ENCODE measurements around the gene CKAP4. TPM values are rescaled to one million over a fixed set of nuclear protein-coding genes. Genes with fewer than 3 reads are reported as not detected.

Gene CKAP4
- total and polyA plus RNA-seq, 4 donors = 15.3 to 82.6 (median 65.2) TPM

DNA sequence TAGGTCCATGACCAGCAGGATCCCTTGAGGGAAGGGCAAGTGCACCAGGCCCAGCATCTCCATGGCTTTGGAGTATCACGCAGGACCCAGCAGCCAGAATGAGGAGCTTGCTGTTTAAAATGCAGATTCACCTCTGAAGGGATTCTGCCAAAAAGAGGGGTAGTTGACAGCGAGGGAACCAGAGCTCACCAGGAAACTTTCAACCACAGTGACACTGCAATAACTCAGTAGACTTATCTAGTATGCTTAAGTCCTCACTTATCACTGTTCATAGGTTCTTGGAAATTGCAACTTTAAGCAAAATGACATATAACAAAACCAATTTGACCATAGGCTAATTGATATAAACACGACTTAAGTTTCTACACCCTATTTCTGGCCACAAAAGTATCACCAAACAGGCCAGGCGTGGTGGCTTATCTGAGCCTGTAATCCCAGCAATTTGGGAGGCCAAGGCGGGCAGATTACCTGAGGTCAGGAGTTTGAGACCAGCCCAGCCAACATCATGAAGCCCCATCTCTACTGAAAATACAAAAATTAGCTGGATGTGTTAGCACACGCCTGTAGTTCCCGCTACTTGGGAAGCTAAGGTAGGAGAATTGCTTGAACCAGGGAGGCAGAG is 21.4 kb upstream of the CKAP4 start:
- Histone ChIP-seq H3K27me3 (ENCODE audit: control insufficient read depth in 3 of 3, insufficient read depth in 3 of 3, low read length in 2 of 3) (no peaks in the 10 kb centered on the region), H3K9ac (ENCODE audit: insufficient read depth in 1 of 2, low read length in 2 of 2) (no peak overlapping the region), H3K27ac (ENCODE audit: low read depth in 1 of 2, low read length in 1 of 2) (no peak overlapping the region), H3K9me3 (ENCODE audit: control insufficient read depth in 4 of 4, insufficient read depth in 3 of 4, low read length in 3 of 4) (no peaks in the 10 kb centered on the region), H3K4me1 (ENCODE audit: control insufficient read depth in 5 of 5, insufficient read depth in 5 of 5, low read length in 5 of 5) (no peaks in the 10 kb centered on the region), H3K36me3 (ENCODE audit: control insufficient read depth in 4 of 4, insufficient read depth in 4 of 4, low read length in 4 of 4) (no peaks in the 10 kb centered on the region), H3K4me3 (no peak overlapping the region)
- no peak for ATAC-seq (ENCODE audit: insufficient read depth, low FRiP score)
- 68 to 81% methylated on average over 7 of the region's 7 CpGs for WGBS, 2 donors
- TF ChIP-seq, protein P1, sequence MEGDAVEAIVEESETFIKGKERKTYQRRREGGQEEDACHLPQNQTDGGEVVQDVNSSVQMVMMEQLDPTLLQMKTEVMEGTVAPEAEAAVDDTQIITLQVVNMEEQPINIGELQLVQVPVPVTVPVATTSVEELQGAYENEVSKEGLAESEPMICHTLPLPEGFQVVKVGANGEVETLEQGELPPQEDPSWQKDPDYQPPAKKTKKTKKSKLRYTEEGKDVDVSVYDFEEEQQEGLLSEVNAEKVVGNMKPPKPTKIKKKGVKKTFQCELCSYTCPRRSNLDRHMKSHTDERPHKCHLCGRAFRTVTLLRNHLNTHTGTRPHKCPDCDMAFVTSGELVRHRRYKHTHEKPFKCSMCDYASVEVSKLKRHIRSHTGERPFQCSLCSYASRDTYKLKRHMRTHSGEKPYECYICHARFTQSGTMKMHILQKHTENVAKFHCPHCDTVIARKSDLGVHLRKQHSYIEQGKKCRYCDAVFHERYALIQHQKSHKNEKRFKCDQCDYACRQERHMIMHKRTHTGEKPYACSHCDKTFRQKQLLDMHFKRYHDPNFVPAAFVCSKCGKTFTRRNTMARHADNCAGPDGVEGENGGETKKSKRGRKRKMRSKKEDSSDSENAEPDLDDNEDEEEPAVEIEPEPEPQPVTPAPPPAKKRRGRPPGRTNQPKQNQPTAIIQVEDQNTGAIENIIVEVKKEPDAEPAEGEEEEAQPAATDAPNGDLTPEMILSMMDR (IDR thresholded peaks at IDR 0.05; ENCODE audit: control extremely low read depth, extremely low read depth) = no peak
- DNase-seq = no peak

DNA sequence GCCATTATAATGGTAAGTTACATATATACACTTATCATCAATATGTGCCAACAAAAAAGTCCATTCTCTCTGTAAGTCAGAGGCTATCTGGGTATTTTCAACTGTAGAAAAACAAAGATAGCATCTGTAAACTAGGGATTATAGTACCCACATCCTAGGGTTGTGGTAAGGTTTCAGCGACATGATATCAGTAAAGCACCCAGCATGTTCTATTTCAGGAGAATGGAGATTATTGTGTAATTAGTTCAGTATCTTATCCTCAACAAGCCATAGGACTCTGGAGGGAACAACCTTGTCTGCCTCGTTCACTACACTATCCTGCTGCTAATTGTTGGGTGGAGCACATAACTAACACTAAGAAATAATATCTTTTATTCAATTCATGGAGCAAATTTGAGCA is 19.7 kb upstream of the CKAP4 start:
- Histone ChIP-seq H3K36me3 (ENCODE audit: control insufficient read depth in 4 of 4, insufficient read depth in 4 of 4, low read length in 4 of 4) (no peaks in the 10 kb centered on the region), H3K4me3 (no peak overlapping the region), H3K9ac (ENCODE audit: insufficient read depth in 1 of 2, low read length in 2 of 2) (no peak overlapping the region), H3K27me3 (ENCODE audit: control insufficient read depth in 3 of 3, insufficient read depth in 3 of 3, low read length in 2 of 3) (no peaks in the 10 kb centered on the region), H3K9me3 (ENCODE audit: control insufficient read depth in 4 of 4, insufficient read depth in 3 of 4, low read length in 3 of 4) (no peaks in the 10 kb centered on the region), H3K27ac (ENCODE audit: low read depth in 1 of 2, low read length in 1 of 2) (no peak overlapping the region), H3K4me1 (ENCODE audit: control insufficient read depth in 5 of 5, insufficient read depth in 5 of 5, low read length in 5 of 5) (no peaks in the 10 kb centered on the region)
- DNase-seq = no peak
- TF ChIP-seq, protein P1 (IDR thresholded peaks at IDR 0.05; ENCODE audit: control extremely low read depth, extremely low read depth) = no peak
- ATAC-seq (ENCODE audit: insufficient read depth, low FRiP score) = no peak
- WGBS, 2 donors = 62 to 70% methylated on average over 2 of the region's 2 CpGs

DNA sequence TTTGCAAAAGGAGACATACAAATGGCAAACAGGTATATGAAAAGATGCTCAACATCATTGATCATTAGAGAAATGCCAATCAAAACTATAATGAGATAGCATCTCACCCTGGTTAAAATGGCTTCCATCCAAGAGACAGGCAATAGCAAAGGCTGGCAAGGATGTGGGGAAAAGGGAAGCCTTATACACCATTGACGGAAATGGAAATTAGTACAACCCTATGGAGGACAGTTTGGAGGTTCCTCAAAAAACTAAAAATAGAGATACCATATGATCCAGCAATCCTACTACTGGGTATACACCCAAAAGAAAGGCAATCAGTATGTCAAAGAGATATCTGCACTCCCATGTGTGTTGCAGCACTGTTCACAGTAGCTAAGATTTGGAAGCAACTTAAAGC is 17.3 kb upstream of the CKAP4 start:
- Histone ChIP-seq H3K36me3 (ENCODE audit: control insufficient read depth in 4 of 4, insufficient read depth in 4 of 4, low read length in 4 of 4) (no peaks in the 10 kb centered on the region), H3K9ac (ENCODE audit: insufficient read depth in 1 of 2, low read length in 2 of 2) (no peak overlapping the region), H3K9me3 (ENCODE audit: control insufficient read depth in 4 of 4, insufficient read depth in 3 of 4, low read length in 3 of 4) (no peaks in the 10 kb centered on the region), H3K4me1 (ENCODE audit: control insufficient read depth in 5 of 5, insufficient read depth in 5 of 5, low read length in 5 of 5) (no peaks in the 10 kb centered on the region), H3K27me3 (ENCODE audit: control insufficient read depth in 3 of 3, insufficient read depth in 3 of 3, low read length in 2 of 3) (no peaks in the 10 kb centered on the region), H3K27ac (ENCODE audit: low read depth in 1 of 2, low read length in 1 of 2) (no peak overlapping the region), H3K4me3 (no peak overlapping the region)
- TF ChIP-seq, protein P1 (IDR thresholded peaks at IDR 0.05; ENCODE audit: control extremely low read depth, extremely low read depth) = no peak
- DNase-seq (no peak), ATAC-seq (ENCODE audit: insufficient read depth, low FRiP score) (no peak)
- 69 to 84% methylated on average over 1 of the region's 1 CpG for WGBS, 2 donors

DNA sequence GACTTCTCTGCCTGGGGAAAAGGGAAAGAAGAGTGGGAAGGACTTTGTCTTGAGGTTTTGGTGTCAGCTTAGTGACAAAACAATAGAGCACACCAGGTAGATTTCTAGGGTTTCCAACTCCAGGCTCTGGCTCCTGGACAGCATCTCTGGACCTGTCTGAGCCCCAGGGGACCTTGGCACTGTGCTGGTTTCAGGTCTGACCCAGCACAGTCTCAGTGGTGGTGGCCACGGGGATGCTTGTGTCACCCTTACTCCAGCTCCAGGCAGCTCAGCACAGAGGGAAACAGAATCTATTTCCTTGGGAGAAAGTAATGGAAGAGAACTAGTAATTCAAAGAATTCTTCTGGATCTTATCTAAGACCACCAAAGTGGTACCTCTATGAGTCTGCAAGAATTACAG is 11.1 kb upstream of the CKAP4 start:
- TF ChIP-seq, protein P1 (IDR thresholded peaks at IDR 0.05; ENCODE audit: control extremely low read depth, extremely low read depth) = no peak
- Histone ChIP-seq H3K27me3 (ENCODE audit: control insufficient read depth in 3 of 3, insufficient read depth in 3 of 3, low read length in 2 of 3) (no peaks in the 10 kb centered on the region), H3K4me3 (no peak overlapping the region), H3K27ac (ENCODE audit: low read depth in 1 of 2, low read length in 1 of 2) (no peak overlapping the region), H3K9me3 (ENCODE audit: control insufficient read depth in 4 of 4, insufficient read depth in 3 of 4, low read length in 3 of 4) (peaks cover 0 to 3% (median 0%) of the 10 kb centered on the region in 4 donors), H3K4me1 (ENCODE audit: control insufficient read depth in 5 of 5, insufficient read depth in 5 of 5, low read length in 5 of 5) (peaks cover 0 to 1% (median 0%) of the 10 kb centered on the region in 5 donors), H3K9ac (ENCODE audit: insufficient read depth in 1 of 2, low read length in 2 of 2) (no peak overlapping the region), H3K36me3 (ENCODE audit: control insufficient read depth in 4 of 4, insufficient read depth in 4 of 4, low read length in 4 of 4) (no peaks in the 10 kb centered on the region)
- no peak for ATAC-seq (ENCODE audit: insufficient read depth, low FRiP score)
- 93 to 100% methylated on average over 1 of the region's 1 CpG for WGBS, 2 donors
- DNase-seq = no peak

Measured in lung (tissue), 12 donors.